Measurements from ENCODE around the gene NDRG4.

NDRG4 gene

GRCh38 chr16:58548378-58548777 is 48.4 kb downstream of the NDRG4 start:
- no peak for DNase-seq

GRCh38 chr16:58551496-58551895 is 51.6 kb downstream of the NDRG4 start:
- no peak for DNase-seq

GRCh38 chr16:58556678-58557077 is 56.7 kb downstream of the NDRG4 start:
- no peak for DNase-seq

Data from fibroblast of skin of scalp (primary cell).